Left cardiac atrium (tissue), 4 donors: ENCODE data around the gene HPS5. TPM values are rescaled to one million over a fixed set of nuclear protein-coding genes. Genes with fewer than 3 reads are reported as not detected.
A peak's percentile ranks its signal among the peaks of the same experiment; 100 is the strongest.
"Not testable (repeated sequence)": the region's sequence is repeated elsewhere in the genome, so short reads cannot be mapped to it uniquely, and the experiment has no call there.

Source experiments
- ATAC-seq, 2 donors: fragments of 200-7000 bp; cut with Tn5 transposase; one replicate each; pipeline ENCODE4 v1.9.1; 2020; ENCODE audit warnings: mild to moderate bottlenecking in 2 of 2, moderate library complexity in 2 of 2
- DNase-seq: peaks from one replicate; pipeline ENCODE4 v3.0.0-alpha.2; 2020
- intact Hi-C, 2 donors: fragments of 100-400 bp; cut with DNase I; formaldehyde crosslinking; loops; one replicate each; pipeline versions ENCODE4 v1.14.1 to v1.15.1; 2022 to 2023
- total RNA-seq, 2 donors: library from RNA; stranded (reverse); fragmentation: NEBNext Ultra II Directional; extraction: Animal tissue kit (Norgen Biotek cat#: 25700); gene quantifications; one replicate each; pipeline ENCODE4 v1.2.1, GENCODE V29; 2021
- donor health status: DM: no; HTN: yes; CAD: no.
- donor health status: DM: no; HTN: yes; CAD: no; lungs with severe emphysema.
- donor health status: DM: yes; HTN: yes; CAD: no.
- donor health status: Dilated cardiomyopathy.

HPS5 gene
- total RNA-seq, 2 donors from 2014 or later: 10.8 to 12.7 TPM

- intact Hi-C loops: no loop called here
- ATAC-seq (peak in 1 of 2 donors; percentile 34), DNase-seq (no peak)
Measured at GRCh38 chr11:18248561-18248960, 73.4 kb downstream of the HPS5 start, which contains the start of gene SAA2. Gene SAA2, minus strand, starts transcription at chr11:18248668. Its CDS starts 657 bp downstream, at chr11:18248011.

GRCh38 chr11:18247191-18247581 lies 74.8 kb downstream of the HPS5 start:
- DNase-seq, intact Hi-C loops, ATAC-seq: not testable (repeated sequence)

- ATAC-seq: peak in 1 of 2 donors; percentile 27
- DNase-seq, intact Hi-C loops: not testable (repeated sequence)
Measured at GRCh38 chr11:18246379-18247190, 75.4 kb downstream of the HPS5 start.

GRCh38 chr11:18245396-18245795 lies 76.5 kb downstream of the HPS5 start:
- intact Hi-C loops: no loop called here
- ATAC-seq (no peak), DNase-seq (no peak)

GRCh38 chr11:18243783-18244362 lies 78.1 kb downstream of the HPS5 start:
- ATAC-seq (no peak), DNase-seq (no peak)
- intact Hi-C loops: no loop called here

GRCh38 chr11:18239655-18240054 lies 82.3 kb downstream of the HPS5 start:
- no peak for ATAC-seq
- intact Hi-C loops: no loop called here

GRCh38 chr11:18236664-18237356 lies 85.1 kb downstream of the HPS5 start, which contains the start of gene SAA4:
Gene SAA4, minus strand, starts transcription at chr11:18236802. Its CDS starts 876 bp downstream, at chr11:18235926.
- ATAC-seq: no peak
- intact Hi-C loops: no loop called here
- no peak for DNase-seq

More at GRCh38 chr11:18239655-18240054, 82.3 kb downstream of the HPS5 start:
- no peak for DNase-seq

GRCh38 chr11:18235394-18236334 lies 86.3 kb downstream of the HPS5 start:
- intact Hi-C loops: no loop called here
- DNase-seq (no peak), ATAC-seq (no peak)

GRCh38 chr11:18233912-18234311 lies 88.0 kb downstream of the HPS5 start:
- DNase-seq (no peak), ATAC-seq (no peak)

GRCh38 chr11:18230859-18231258 lies 91.1 kb downstream of the HPS5 start:
- intact Hi-C loops: no loop called here
- no peak for DNase-seq
- no peak for ATAC-seq

More at GRCh38 chr11:18233912-18234311, 88.0 kb downstream of the HPS5 start:
- intact Hi-C loops: no loop called here

GRCh38 chr11:18229501-18229900 lies 92.4 kb downstream of the HPS5 start:
- DNase-seq: no peak
- intact Hi-C loops: no loop called here
- ATAC-seq: no peak

Other genes starting within 250 kb of the HPS5 start
- gene SAAL1, start 216.1 kb downstream of the HPS5 start, total RNA-seq: 1 to 10 TPM; 6.6 to 8.8 TPM
- gene MRGPRX3, start 189.6 kb downstream of the HPS5 start, total RNA-seq: not detected
- not detected for gene MRGPRX4, start 149.3 kb downstream of the HPS5 start, total RNA-seq
- under 1 TPM in 1 of 2 donors, not detected in 1; 0.94 TPM for gene SAA4, start 85.3 kb downstream of the HPS5 start, total RNA-seq
- gene SAA2, start 73.5 kb downstream of the HPS5 start, total RNA-seq: 100 to 1,000 TPM in 1 of 2 donors, 10 to 100 TPM in 1; 45.8 to 223 TPM
- 100 to 1,000 TPM; 233 to 552 TPM for gene SAA1, start 55.9 kb downstream of the HPS5 start, total RNA-seq
- gene GTF2H1, start 427 bp upstream of the HPS5 start, total RNA-seq: 10 to 100 TPM; 22.2 to 22.4 TPM
- 100 to 1,000 TPM; 297 to 586 TPM for gene LDHA, start 72.4 kb upstream of the HPS5 start, total RNA-seq
- not detected for gene LDHC, start 90.2 kb upstream of the HPS5 start, total RNA-seq
- gene LDHAL6A, start 133.7 kb upstream of the HPS5 start, total RNA-seq: not detected
- gene TSG101, start 204.8 kb upstream of the HPS5 start, total RNA-seq: 10 to 100 TPM; 49.8 to 51.1 TPM